RPMI7951 (cell line): ENCODE measurements around the gene GREB1. TPM values are rescaled to one million over a fixed set of nuclear protein-coding genes. Genes with fewer than 3 reads are reported as not detected.

Source experiments
- DNase-seq: peaks from one replicate; pipeline ENCODE4 v3.0.0-alpha.2; 2012; ENCODE audit warnings: low read depth
- total RNA-seq: library from RNA; depleted of rRNA; stranded (reverse); fragments of >200 nt; shearing (Covaris generic); gene quantifications from 2 replicates; pipeline ENCODE4 v1.2.3, GENCODE V29; 2014

Gene GREB1
- total RNA-seq, 1 experiment from 2014 or later, result 0.84 TPM

GRCh38 chr2:11661891-11662435 is 128.1 kb downstream of the GREB1 start:
- DNase-seq, result no peak

GRCh38 chr2:11662882-11663281 is 129.0 kb downstream of the GREB1 start:
- no peak for DNase-seq

- DNase-seq, result no peak
Measured at GRCh38 chr2:11663427-11663826, 129.6 kb downstream of the GREB1 start.

GRCh38 chr2:11665028-11665427 is 131.2 kb downstream of the GREB1 start:
- no peak for DNase-seq

- DNase-seq, result no peak
Measured at GRCh38 chr2:11665510-11666362, 131.9 kb downstream of the GREB1 start.

- no peak for DNase-seq
Measured at GRCh38 chr2:11667194-11667593, 133.3 kb downstream of the GREB1 start.

- DNase-seq, result no peak
Measured at GRCh38 chr2:11667866-11668637, 134.2 kb downstream of the GREB1 start.

GRCh38 chr2:11669454-11670291 is 135.8 kb downstream of the GREB1 start, which contains the start of gene NTSR2:
Gene NTSR2, minus strand, starts transcription at chr2:11670195. Its CDS starts 66 bp downstream, at chr2:11670129.
- DNase-seq, result peak; percentile 73

- no peak for DNase-seq
Measured at GRCh38 chr2:11672407-11672806, 138.6 kb downstream of the GREB1 start.

- DNase-seq, result no peak
Measured at GRCh38 chr2:11674983-11675382, 141.1 kb downstream of the GREB1 start.

GRCh38 chr2:11675423-11676112 is 141.7 kb downstream of the GREB1 start:
- no peak for DNase-seq

- no peak for DNase-seq
Measured at GRCh38 chr2:11676640-11677039, 142.8 kb downstream of the GREB1 start.

GRCh38 chr2:11677136-11678055 is 143.6 kb downstream of the GREB1 start:
- DNase-seq, result no peak

- DNase-seq, result no peak
Measured at GRCh38 chr2:11678306-11678960, 144.6 kb downstream of the GREB1 start.

GRCh38 chr2:11679016-11679415 is 145.2 kb downstream of the GREB1 start:
- no peak for DNase-seq

- DNase-seq, result no peak
Measured at GRCh38 chr2:11679486-11680181, 145.8 kb downstream of the GREB1 start.

- DNase-seq, result no peak
Measured at GRCh38 chr2:11680182-11680900, 146.5 kb downstream of the GREB1 start.
